Left ventricle myocardium inferior (tissue), 1 donor: ENCODE measurements around the gene SMTN. TPM values are rescaled to one million over a fixed set of nuclear protein-coding genes. Genes with fewer than 3 reads are reported as not detected.

Source experiments
- DNase-seq: peaks from one replicate; pipeline ENCODE4 v3.0.0-alpha.2; 2020
- H3K27ac ChIP-seq: fragments of 200-600 bp; replicated peaks from 2 replicates; pipeline ENCODE4 v1.8.0; 2021
- H3K27me3 ChIP-seq: fragments of 200-600 bp; 2 replicates; pipeline ENCODE4 v1.8.0; 2021; ENCODE audit warnings: low read depth
- H3K36me3 ChIP-seq: fragments of 200-600 bp; 2 replicates; pipeline ENCODE4 v1.8.0; 2021
- H3K4me1 ChIP-seq: fragments of 200-600 bp; 2 replicates; pipeline ENCODE4 v1.8.0; 2021
- H3K4me3 ChIP-seq: fragments of 200-600 bp; 2 replicates; pipeline ENCODE4 v1.8.0; 2021; ENCODE audit warnings: mild to moderate bottlenecking, moderate library complexity
- H3K9me3 ChIP-seq: fragments of 200-600 bp; replicated peaks from 2 replicates; pipeline ENCODE4 v1.8.0; 2021
- intact Hi-C: fragments of 100-400 bp; cut with micrococcal nuclease; formaldehyde crosslinking; loops from one replicate; pipeline ENCODE4 v1.11.0; 2022
- total RNA-seq: library from RNA; stranded (reverse); fragmentation: NEBNext Ultra II Directional; extraction: Animal tissue kit (Norgen Biotek cat#: 25700); gene quantifications from one replicate; pipeline ENCODE4 v1.2.1, GENCODE V29; 2021
- TF ChIP-seq, protein P1 (sequence below): fragments of 200-600 bp; IDR thresholded peaks from 2 replicates; pipeline ENCODE4 v1.8.0; 2021; ENCODE audit warnings: antibody characterized with exemption, mild to moderate bottlenecking, borderline replicate concordance
- donor health status: DM: no; HTN: yes; CAD: no; lungs with severe emphysema.

SMTN gene
- total RNA-seq, 1 donor from 2014 or later, result 245 TPM

DNA sequence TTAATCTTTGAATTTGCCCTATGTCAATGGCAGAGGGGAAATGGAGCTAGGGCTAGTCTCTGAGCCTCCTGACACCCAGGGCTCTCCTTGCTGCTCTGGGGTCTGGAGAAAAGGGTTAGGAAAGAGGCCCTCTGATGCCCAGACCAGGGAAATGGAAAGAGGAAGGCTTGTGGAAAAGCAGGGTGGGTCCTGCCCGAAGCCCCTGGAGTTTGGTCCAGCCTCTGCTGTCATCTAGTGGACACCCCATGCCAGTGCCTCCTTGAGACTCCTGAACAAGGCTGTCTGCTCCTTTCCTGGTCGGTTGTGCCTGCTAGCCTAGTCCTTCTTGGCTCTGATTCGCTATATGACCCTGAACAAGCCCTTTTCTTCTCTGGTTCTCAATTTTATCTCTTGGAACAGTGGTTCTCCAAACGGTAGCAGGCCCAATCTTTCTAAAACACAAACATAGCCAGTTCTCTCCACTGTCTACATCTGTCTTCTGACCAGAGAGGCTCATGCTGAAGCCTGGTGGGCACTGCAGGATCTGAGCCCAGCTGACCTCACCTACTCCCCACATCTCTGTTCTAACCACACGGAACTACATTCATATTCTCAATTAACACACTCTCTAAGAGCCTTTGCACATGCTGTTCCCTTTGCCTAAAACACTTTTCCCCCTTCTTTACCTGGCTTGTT, 68.0 kb downstream of the SMTN start:
- H3K4me3 ChIP-seq, result no peak overlapping the region
- DNase-seq, result peak; percentile 66
- H3K4me1 ChIP-seq, result peaks cover 13% of the 10 kb centered on the region
- H3K36me3 ChIP-seq, result no peaks in the 10 kb centered on the region
- peak overlapping the region; percentile 83 for H3K27ac ChIP-seq
- H3K27me3 ChIP-seq, result no peaks in the 10 kb centered on the region
- intact Hi-C loops, result loop anchor here (5.0 kb wide), 2 partner anchors 37 to 202 kb away; no protein-coding TSS in a partner anchor
- TF ChIP-seq, protein P1, sequence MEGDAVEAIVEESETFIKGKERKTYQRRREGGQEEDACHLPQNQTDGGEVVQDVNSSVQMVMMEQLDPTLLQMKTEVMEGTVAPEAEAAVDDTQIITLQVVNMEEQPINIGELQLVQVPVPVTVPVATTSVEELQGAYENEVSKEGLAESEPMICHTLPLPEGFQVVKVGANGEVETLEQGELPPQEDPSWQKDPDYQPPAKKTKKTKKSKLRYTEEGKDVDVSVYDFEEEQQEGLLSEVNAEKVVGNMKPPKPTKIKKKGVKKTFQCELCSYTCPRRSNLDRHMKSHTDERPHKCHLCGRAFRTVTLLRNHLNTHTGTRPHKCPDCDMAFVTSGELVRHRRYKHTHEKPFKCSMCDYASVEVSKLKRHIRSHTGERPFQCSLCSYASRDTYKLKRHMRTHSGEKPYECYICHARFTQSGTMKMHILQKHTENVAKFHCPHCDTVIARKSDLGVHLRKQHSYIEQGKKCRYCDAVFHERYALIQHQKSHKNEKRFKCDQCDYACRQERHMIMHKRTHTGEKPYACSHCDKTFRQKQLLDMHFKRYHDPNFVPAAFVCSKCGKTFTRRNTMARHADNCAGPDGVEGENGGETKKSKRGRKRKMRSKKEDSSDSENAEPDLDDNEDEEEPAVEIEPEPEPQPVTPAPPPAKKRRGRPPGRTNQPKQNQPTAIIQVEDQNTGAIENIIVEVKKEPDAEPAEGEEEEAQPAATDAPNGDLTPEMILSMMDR, result peak; percentile 99
- H3K9me3 ChIP-seq, result no peaks in the 10 kb centered on the region

DNA sequence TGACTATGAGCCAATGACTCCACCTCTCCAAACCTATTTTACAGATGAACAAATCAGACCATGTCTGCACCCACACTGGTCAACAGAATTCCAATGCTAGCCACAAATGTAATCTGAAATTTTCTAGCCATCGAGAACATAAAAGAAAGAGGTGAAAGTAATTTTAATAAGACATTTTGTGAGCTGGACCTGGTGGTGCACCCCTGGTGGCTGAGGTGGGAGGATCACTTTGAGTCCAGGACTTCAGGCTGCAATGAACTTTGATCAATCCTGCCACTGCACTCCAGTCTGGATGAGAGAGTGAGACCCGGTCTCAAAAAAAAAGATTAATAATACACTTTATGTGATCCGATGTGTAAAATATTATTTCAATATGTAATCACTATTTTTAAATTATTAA, 69.5 kb downstream of the SMTN start:
- Histone ChIP-seq H3K9me3 (no peaks in the 10 kb centered on the region), H3K36me3 (no peaks in the 10 kb centered on the region), H3K4me1 (peaks cover 22% of the 10 kb centered on the region), H3K27ac (no peak overlapping the region), H3K4me3 (no peak overlapping the region), H3K27me3 (no peaks in the 10 kb centered on the region)
- TF ChIP-seq, protein P1, result no peak
- no peak for DNase-seq
- intact Hi-C loops, result no loop called here

DNA sequence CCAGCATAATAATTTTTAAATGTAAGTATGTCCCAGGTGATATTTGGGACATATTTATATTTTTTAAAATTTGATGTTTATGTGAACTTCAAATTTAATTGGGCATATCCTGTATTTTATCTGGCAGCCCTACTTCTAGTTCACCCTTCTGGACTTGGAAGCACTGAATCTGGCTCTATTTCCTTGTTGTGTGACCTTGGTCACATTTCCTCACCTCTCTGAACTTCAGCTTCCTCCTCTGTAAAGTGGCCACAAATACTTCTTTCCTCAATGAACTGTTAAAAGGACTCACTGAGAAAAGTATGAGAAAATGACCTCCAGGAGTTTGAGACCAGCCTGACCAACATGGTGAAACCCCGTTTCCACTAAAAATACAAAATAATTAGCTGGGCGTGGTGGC, 70.8 kb downstream of the SMTN start:
- intact Hi-C loops, result no loop called here
- Histone ChIP-seq H3K9me3 (no peaks in the 10 kb centered on the region), H3K27me3 (no peaks in the 10 kb centered on the region), H3K4me3 (no peak overlapping the region), H3K27ac (no peak overlapping the region), H3K4me1 (peaks cover 27% of the 10 kb centered on the region), H3K36me3 (no peaks in the 10 kb centered on the region)
- TF ChIP-seq, protein P1, result no peak
- no peak for DNase-seq

DNA sequence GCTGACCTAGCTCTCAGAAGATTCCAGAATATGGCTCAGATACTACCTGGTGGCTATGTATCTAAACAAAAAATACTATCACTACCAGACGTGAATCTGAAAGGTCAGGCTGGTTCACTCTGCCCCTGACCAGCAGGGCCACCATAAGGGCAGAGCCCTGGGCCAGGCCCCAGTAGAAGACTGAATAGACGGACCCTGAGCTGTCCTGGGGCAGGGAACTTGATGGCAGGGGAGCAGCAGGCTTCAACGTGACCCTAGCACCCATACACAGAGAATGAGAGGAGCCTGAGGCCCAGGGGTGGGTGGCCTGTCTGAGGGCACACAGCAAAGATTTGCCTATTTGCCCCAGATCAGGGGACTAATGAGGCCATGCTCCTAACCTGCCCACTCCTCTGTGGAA, 72.2 kb downstream of the SMTN start:
- DNase-seq, result no peak
- intact Hi-C loops, result no loop called here
- no peak overlapping the region for H3K27ac ChIP-seq

More for the DNA sequence above, 72.2 kb downstream of the SMTN start:
- TF ChIP-seq, protein P1, result no peak
- Histone ChIP-seq H3K4me1 (peaks cover 22% of the 10 kb centered on the region), H3K36me3 (no peaks in the 10 kb centered on the region), H3K27me3 (no peaks in the 10 kb centered on the region), H3K4me3 (no peak overlapping the region), H3K9me3 (no peaks in the 10 kb centered on the region)

Other genes starting within 250 kb of the SMTN start
- gene MORC2, start 112.5 kb upstream of the SMTN start, total RNA-seq, result 18.0 TPM
- gene TUG1, start 112.1 kb upstream of the SMTN start, total RNA-seq, result 33.6 TPM
- gene SELENOM, start 26.2 kb downstream of the SMTN start, total RNA-seq, result 51.5 TPM
- 20.7 TPM for gene INPP5J, start 41.6 kb downstream of the SMTN start, total RNA-seq
- not detected for gene PLA2G3, start 59.2 kb downstream of the SMTN start, total RNA-seq
- gene RNF185, start 78.9 kb downstream of the SMTN start, total RNA-seq, result 19.2 TPM
- gene LIMK2, start 131.0 kb downstream of the SMTN start, total RNA-seq, result 8.0 TPM
- 11.1 TPM for gene PIK3IP1, start 211.2 kb downstream of the SMTN start, total RNA-seq